Loucy (cell line): Measurements from ENCODE around the gene FBXO31.

Source experiments
- EZH2phosphoT487 ChIP-seq: fragments of 200-600 bp; IDR thresholded peaks from 2 replicates; pipeline ENCODE4 v1.6.1; 2018; ENCODE audit warnings: antibody characterized with exemption, mild to moderate bottlenecking, moderate library complexity, borderline replicate concordance
- TF ChIP-seq, protein P1 (sequence below): fragments of 200-600 bp; sonication (generic); conservative IDR thresholded peaks from 2 replicates; pipeline ENCODE4 v1.5.1; 2014; ENCODE audit warnings: mild to moderate bottlenecking, antibody characterized with exemption, low read length

DNA sequence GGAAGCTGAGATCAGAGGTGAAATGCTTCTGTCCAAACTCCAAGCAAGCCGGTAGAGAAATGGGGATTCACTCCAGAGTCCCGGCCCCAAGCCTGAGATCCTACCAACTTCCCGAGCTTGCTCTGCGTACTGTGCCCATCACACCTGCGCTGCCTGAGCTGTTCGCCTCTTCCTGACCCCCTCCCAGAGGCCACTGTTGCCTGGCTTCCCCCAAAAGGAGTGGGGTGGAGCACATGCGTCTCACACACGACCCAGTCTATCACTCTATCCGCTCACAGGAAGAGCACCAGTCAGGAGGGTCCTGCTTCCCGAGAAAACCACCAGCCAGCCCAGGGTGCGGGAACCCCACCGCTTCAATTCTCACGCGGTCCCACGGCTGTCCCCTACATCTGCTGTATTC, 52.9 kb downstream of the FBXO31 start:
- TF ChIP-seq, protein P1, sequence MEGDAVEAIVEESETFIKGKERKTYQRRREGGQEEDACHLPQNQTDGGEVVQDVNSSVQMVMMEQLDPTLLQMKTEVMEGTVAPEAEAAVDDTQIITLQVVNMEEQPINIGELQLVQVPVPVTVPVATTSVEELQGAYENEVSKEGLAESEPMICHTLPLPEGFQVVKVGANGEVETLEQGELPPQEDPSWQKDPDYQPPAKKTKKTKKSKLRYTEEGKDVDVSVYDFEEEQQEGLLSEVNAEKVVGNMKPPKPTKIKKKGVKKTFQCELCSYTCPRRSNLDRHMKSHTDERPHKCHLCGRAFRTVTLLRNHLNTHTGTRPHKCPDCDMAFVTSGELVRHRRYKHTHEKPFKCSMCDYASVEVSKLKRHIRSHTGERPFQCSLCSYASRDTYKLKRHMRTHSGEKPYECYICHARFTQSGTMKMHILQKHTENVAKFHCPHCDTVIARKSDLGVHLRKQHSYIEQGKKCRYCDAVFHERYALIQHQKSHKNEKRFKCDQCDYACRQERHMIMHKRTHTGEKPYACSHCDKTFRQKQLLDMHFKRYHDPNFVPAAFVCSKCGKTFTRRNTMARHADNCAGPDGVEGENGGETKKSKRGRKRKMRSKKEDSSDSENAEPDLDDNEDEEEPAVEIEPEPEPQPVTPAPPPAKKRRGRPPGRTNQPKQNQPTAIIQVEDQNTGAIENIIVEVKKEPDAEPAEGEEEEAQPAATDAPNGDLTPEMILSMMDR = no peak
- TF ChIP-seq EZH2phosphoT487 = no peak
